OCI-LY7 (cell line): ENCODE measurements around the gene HOXB3.

ENCODE experiments used
- EZH2phosphoT487 ChIP-seq: fragments of 200-600 bp; sonication (generic); IDR thresholded peaks from 2 replicates; pipeline ENCODE4 v1.6.1; 2018; ENCODE audit warnings: low read depth, borderline replicate concordance, mild to moderate bottlenecking, mixed run types, antibody characterized with exemption, low read length, moderate library complexity, mixed read lengths
- TF ChIP-seq, protein P1 (sequence below): fragments of 200-600 bp; sonication (generic); conservative IDR thresholded peaks from 2 replicates; pipeline ENCODE4 v1.5.1; 2014; ENCODE audit warnings: mild to moderate bottlenecking, antibody characterized with exemption, low read length, moderate library complexity, mixed read lengths

- TF ChIP-seq, protein P1, sequence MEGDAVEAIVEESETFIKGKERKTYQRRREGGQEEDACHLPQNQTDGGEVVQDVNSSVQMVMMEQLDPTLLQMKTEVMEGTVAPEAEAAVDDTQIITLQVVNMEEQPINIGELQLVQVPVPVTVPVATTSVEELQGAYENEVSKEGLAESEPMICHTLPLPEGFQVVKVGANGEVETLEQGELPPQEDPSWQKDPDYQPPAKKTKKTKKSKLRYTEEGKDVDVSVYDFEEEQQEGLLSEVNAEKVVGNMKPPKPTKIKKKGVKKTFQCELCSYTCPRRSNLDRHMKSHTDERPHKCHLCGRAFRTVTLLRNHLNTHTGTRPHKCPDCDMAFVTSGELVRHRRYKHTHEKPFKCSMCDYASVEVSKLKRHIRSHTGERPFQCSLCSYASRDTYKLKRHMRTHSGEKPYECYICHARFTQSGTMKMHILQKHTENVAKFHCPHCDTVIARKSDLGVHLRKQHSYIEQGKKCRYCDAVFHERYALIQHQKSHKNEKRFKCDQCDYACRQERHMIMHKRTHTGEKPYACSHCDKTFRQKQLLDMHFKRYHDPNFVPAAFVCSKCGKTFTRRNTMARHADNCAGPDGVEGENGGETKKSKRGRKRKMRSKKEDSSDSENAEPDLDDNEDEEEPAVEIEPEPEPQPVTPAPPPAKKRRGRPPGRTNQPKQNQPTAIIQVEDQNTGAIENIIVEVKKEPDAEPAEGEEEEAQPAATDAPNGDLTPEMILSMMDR = no peak
- TF ChIP-seq EZH2phosphoT487 = no peak
Measured at GRCh38 chr17:48623583-48623982, 33.5 kb upstream of the HOXB3 start.
